WTC11 (cell line): ENCODE results near the gene MORN5. TPM values are rescaled to one million over a fixed set of nuclear protein-coding genes. Genes with fewer than 3 reads are reported as not detected.

Experiments
- ATAC-seq: fragments of 200-7000 bp; cut with Tn5 transposase; 2 replicates; pipeline ENCODE4 v1.10.0; 2021; ENCODE audit warnings: mild to moderate bottlenecking, moderate library complexity
- CTCF ChIA-PET: fragments of 300-600 bp; sonication (Branson Sonifier 250); formaldehyde crosslinking; loops from one replicate; lab custom pipeline; 2021; ENCODE audit warnings: antibody characterized with exemption; lab: Charles Lee
- POLR2A ChIA-PET: fragments of 350-600 bp; sonication (Branson Sonifier 250); formaldehyde crosslinking; loops from one replicate; lab custom pipeline; 2021; ENCODE audit warnings: antibody characterized with exemption; lab: Charles Lee
- DNase-seq: peaks from one replicate; pipeline ENCODE4 v3.0.0; 2021; ENCODE audit warnings: low spot score
- H3K27ac Mint-ChIP-seq: 2 replicates; pipeline ENCODE4 v1.8.0; 2021; ENCODE audit warnings: mixed read lengths
- H3K27me3 Mint-ChIP-seq: 2 replicates; pipeline ENCODE4 v1.8.0; 2021; ENCODE audit warnings: low read depth, mild to moderate bottlenecking, moderate library complexity, mixed read lengths
- H3K36me3 Mint-ChIP-seq: 2 replicates; pipeline ENCODE4 v1.8.0; 2021; ENCODE audit warnings: mixed read lengths
- H3K4me1 Mint-ChIP-seq: 2 replicates; pipeline ENCODE4 v1.8.0; 2022; ENCODE audit warnings: mixed read lengths
- H3K4me3 Mint-ChIP-seq: 2 replicates; pipeline ENCODE4 v1.8.0; 2021; ENCODE audit warnings: mild to moderate bottlenecking, moderate library complexity, mixed read lengths
- H3K9me3 Mint-ChIP-seq: 2 replicates; pipeline ENCODE4 v1.8.0; 2021; ENCODE audit warnings: mixed read lengths
- AFF4 ChIP-seq: sonication (generic); formaldehyde crosslinking; IDR thresholded peaks from 2 replicates; pipeline ENCODE4 v1.8.1; 2023; ENCODE audit warnings: mild to moderate bottlenecking, missing genetic modification reagents, borderline replicate concordance
- AR ChIP-seq: fragments of 250-450 bp; sonication (Bioruptor Pico); IDR thresholded peaks from 2 replicates; pipeline ENCODE4 v1.9.0; 2021; ENCODE audit warnings: mild to moderate bottlenecking
- CBFB ChIP-seq: sonication (generic); formaldehyde crosslinking; IDR thresholded peaks from 2 replicates; pipeline ENCODE4 v1.8.1; 2022; ENCODE audit warnings: mild to moderate bottlenecking, low read depth, missing genetic modification reagents
- CTCF ChIP-seq: fragments of 200-600 bp; IDR thresholded peaks from 2 replicates; pipeline ENCODE4 v1.8.0; 2022; ENCODE audit warnings: antibody characterized with exemption
- ELF4 ChIP-seq: sonication (generic); formaldehyde crosslinking; IDR thresholded peaks from 2 replicates; pipeline ENCODE4 v1.8.1; 2022; ENCODE audit warnings: low read depth, mild to moderate bottlenecking, moderate library complexity, missing genetic modification reagents
- GABPB1 ChIP-seq: sonication (generic); formaldehyde crosslinking; IDR thresholded peaks from 2 replicates; pipeline ENCODE4 v1.8.1; 2023; ENCODE audit warnings: mild to moderate bottlenecking, missing genetic modification reagents
- HMGA2 ChIP-seq: fragments of 250-450 bp; sonication (Bioruptor Pico); IDR thresholded peaks from 2 replicates; pipeline ENCODE4 v1.4.0; 2021; ENCODE audit warnings: mild to moderate bottlenecking, moderate library complexity
- NFATC4 ChIP-seq: fragments of 250-450 bp; sonication (Bioruptor Pico); IDR thresholded peaks from 2 replicates; pipeline ENCODE4 v1.9.0; 2021; ENCODE audit warnings: mild to moderate bottlenecking
- NFYB ChIP-seq: sonication (generic); formaldehyde crosslinking; conservative IDR thresholded peaks from 2 replicates; pipeline ENCODE4 v1.8.0; 2022; ENCODE audit warnings: low read depth, missing genetic modification reagents
- NR3C1 ChIP-seq: sonication (generic); formaldehyde crosslinking; conservative IDR thresholded peaks from 2 replicates; pipeline ENCODE4 v1.8.1; 2023; ENCODE audit warnings: low read depth, mild to moderate bottlenecking, missing genetic modification reagents
- OVOL2 ChIP-seq: fragments of 250-450 bp; sonication (Bioruptor Pico); IDR thresholded peaks from 2 replicates; pipeline ENCODE4 v1.9.0; 2021; ENCODE audit warnings: mild to moderate bottlenecking, borderline replicate concordance
- ZBTB21 ChIP-seq: sonication (generic); formaldehyde crosslinking; IDR thresholded peaks from 2 replicates; pipeline ENCODE4 v1.8.1; 2023; ENCODE audit warnings: mild to moderate bottlenecking, missing genetic modification reagents, borderline replicate concordance
- ZBTB43 ChIP-seq: sonication (generic); formaldehyde crosslinking; IDR thresholded peaks from 2 replicates; pipeline ENCODE4 v1.8.1; 2023; ENCODE audit warnings: mild to moderate bottlenecking, missing genetic modification reagents
- ZNF232 ChIP-seq: sonication (generic); formaldehyde crosslinking; IDR thresholded peaks from 2 replicates; pipeline ENCODE4 v1.8.0; 2022; ENCODE audit warnings: mild to moderate bottlenecking, missing genetic modification reagents
- ZNF416 ChIP-seq: fragments of 250-450 bp; sonication (Bioruptor Pico); IDR thresholded peaks from 2 replicates; pipeline ENCODE4 v1.9.0; 2021; ENCODE audit warnings: mild to moderate bottlenecking, inconsistent platforms
- ZNF512 ChIP-seq: sonication (generic); formaldehyde crosslinking; IDR thresholded peaks from 2 replicates; pipeline ENCODE4 v1.8.1; 2022; ENCODE audit warnings: missing genetic modification reagents, borderline replicate concordance
- total RNA-seq: library from RNA; stranded (reverse); gene quantifications from 3 replicates; pipeline ENCODE4 v1.2.3, GENCODE V29; 2021

Gene MORN5
- total RNA-seq, 1 experiment from 2014 or later = not detected

- CTCF ChIA-PET = interaction anchor here (2.1 to 4.0 kb wide), 2 partner anchors 65 to 160 kb away, joined by 5 to 26 read pairs; no protein-coding TSS in a partner anchor
- ATAC-seq = no peak
- TF ChIP-seq GABPB1 (no peak), ELF4 (CRISPR knock-in tag) (no peak), OVOL2 (CRISPR knock-in tag) (no peak), CTCF (no peak), NFATC4 (no peak), AR (CRISPR knock-in tag) (no peak), HMGA2 (CRISPR knock-in tag) (no peak), AFF4 (CRISPR knock-in tag) (no peak), NR3C1 (CRISPR knock-in tag) (no peak), ZBTB21 (CRISPR knock-in tag) (no peak), ZNF232 (CRISPR knock-in tag) (no peak), ZNF416 (CRISPR knock-in tag) (no peak), ZBTB43 (no peak), NFYB (no peak), ZNF512 (CRISPR knock-in tag) (no peak), CBFB (CRISPR knock-in tag) (no peak)
- POLR2A ChIA-PET = interaction anchor here (1.5 kb wide), 1 partner anchor 9 kb away, joined by 4 read pairs; no protein-coding TSS in a partner anchor
- H3K27me3 Mint-ChIP-seq = no peaks in the 10 kb centered on the region
- no peaks in the 10 kb centered on the region for H3K36me3 Mint-ChIP-seq
- H3K27ac Mint-ChIP-seq = no peak overlapping the region
- DNase-seq = no peak
- peaks cover 16% of the 10 kb centered on the region for H3K4me1 Mint-ChIP-seq
- no peaks in the 10 kb centered on the region for H3K9me3 Mint-ChIP-seq
- no peak overlapping the region for H3K4me3 Mint-ChIP-seq
These were observed 31.1 kb downstream of the MORN5 start for GRCh38 chr9:122190597-122191381.
